DMS 273 (cell line): ENCODE data around the gene RUNX2.
A peak's percentile ranks its signal among the peaks of the same experiment; 100 is the strongest.

Source experiments
- DNase-seq: peaks from one replicate; lab custom pipeline; 2025; ENCODE audit not compliant: unreplicated experiment; lab: John Stamatoyannopoulos, UW

RUNX2 gene

GRCh38 chr6:45431317-45432065, 103.4 kb downstream of the RUNX2 start:
- no peak for DNase-seq

DNA sequence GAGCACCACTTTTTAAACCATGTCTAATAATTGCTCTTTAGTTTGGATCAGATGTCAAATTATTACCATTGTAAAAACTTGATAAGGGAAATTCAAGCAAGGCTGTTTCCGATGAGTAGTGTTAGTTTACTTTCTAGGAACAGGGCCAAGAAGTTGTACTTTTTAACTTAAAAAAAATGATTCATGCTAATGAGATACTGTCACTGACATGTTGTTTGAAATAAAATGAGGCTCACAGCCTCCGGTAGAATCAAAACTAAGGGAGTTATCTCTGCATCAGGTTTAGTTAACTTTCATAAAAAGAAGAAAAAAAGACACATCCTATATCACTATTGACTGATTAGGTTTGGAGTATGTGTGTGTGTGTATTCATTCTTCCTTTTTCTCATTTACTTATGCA, 104.8 kb downstream of the RUNX2 start:
- no peak for DNase-seq

DNA sequence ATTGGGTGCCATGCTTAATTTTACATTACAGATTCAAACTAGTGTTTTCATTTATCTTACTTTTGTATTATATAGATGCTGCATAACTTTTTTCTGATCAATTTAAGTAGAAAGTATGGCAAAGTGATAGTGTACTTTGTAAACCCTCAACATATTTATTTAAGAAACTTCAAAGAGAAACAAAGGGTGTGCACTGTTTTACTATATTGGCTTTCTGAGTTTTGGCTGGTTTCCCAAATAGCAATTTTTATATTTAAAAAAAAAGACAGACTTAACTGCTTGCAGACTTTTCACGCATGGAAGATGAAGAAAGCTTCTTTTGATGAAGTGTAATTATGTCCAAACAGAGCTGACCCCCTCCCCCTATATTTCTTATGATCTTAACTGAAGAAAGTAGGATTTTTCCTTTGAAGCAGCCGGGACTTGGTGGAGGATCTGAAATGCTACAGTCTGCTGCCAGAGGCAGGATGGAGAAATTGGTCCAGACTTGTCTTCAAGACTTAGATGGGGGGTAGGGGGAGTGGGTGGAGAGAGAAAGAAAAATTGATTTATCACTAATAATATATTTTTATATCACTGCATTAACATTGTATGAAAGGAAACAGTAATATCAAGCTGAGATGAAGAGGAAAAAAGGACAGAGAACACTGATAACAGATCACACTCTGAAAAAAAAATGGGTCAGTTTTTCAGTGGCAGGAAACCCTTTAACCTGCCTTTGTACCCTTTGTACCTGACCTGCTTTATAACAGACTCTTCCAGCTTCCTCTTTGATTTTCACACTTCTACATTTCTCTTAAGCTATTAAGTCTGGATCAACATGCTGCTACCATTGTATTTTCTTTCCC, 105.6 kb downstream of the RUNX2 start:
- DNase-seq = no peak

GRCh38 chr6:45434381-45434700, 106.2 kb downstream of the RUNX2 start:
- no peak for DNase-seq

DNA sequence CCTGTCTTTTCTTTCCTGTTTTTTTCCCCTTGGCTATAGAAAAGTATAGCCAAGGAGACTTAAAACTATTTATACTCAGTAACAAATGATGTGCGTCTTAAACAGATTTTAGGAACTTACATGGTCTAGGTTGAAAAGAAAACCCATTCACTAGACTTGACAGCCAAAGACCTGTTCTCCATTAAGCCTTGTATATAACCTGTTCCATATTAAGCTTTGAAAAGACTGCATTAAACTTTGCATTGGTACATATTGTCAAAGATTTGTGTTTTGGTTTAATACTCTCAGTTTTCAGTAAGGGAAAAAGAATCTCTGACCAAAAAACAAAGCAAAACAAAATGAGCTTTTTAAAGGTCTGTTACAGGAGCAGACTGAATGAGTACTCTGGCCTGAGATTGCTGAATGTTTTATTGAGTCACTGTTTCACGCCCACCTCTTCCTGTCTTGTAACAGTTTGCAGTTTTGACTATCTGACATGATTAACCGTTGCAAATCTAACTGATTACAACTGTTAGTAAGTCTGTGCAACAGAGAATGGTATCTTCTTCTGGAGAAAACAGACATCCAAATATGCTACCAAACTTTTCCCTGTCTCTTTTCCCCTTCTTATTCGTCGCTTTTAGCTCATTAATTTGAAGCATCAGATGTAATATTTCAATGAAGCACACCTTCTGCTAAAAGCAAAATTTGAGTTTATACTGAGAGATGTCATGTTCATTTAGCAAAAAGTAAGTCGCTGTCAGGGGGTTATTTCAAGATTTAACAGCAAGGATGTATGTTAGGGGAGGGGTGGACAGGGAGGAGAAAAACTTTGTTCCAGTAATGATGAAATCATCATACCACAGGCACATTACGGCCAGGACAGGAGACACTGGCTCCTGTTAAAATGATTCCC, 108.7 kb downstream of the RUNX2 start:
- DNase-seq = no peak

GRCh38 chr6:45437439-45437815, 109.3 kb downstream of the RUNX2 start:
- DNase-seq = no peak

GRCh38 chr6:45438151-45438550, 110.0 kb downstream of the RUNX2 start:
- DNase-seq = no peak

DNA sequence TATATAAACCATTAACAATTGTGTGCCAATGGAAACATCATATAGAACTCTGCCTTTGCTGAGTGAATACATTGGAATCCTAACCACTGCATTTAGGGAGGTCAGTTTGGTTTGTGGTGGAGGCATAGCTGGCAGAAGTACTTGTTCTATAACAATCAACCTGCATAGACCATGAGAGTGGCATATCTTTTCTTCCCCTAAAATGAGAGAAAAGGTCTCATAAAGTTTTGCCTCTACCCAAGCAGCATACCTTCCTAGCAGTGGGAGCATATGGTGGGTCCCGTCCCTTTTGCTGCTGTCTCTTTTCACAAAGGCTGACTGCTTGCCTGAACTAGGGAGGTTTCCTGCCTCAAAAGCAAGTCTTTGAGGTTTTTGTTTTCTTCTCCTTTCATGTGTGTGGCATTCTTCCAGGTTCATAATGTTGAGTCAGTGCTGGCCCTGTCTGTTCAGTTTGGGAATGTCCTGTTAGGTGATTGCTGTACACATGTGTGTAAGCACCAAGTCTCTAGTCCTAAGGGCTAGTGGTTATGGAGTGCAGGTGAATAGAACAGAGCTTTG, 110.8 kb downstream of the RUNX2 start:
- DNase-seq = no peak

- DNase-seq = no peak
These were observed 111.3 kb downstream of the RUNX2 start for GRCh38 chr6:45439459-45439858.

DNA sequence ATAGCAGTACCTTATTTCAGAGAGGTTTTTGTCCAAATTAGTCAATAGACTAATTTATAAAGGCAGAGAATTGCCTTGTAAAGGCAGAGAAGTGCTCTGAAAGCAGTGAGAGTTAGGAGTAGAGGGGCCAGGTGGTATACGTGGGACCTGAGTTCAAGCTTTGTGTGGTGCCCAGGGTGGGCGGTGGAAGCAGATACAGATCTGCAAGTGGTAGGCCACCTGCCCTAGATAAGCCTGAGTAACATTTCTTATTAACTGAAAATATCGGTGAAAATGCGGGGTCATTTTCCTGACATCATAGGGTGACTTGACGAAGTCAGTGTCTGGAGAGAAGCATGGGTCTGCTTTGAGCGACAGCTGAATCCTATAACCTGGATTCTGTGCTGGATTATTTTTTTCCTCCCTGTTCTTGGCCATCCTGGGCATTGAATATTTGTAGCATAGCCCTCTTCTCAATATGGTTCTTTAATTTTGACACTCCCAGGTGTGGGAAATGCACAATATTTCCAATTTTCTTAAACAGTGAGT, 111.8 kb downstream of the RUNX2 start:
- no peak for DNase-seq

DNA sequence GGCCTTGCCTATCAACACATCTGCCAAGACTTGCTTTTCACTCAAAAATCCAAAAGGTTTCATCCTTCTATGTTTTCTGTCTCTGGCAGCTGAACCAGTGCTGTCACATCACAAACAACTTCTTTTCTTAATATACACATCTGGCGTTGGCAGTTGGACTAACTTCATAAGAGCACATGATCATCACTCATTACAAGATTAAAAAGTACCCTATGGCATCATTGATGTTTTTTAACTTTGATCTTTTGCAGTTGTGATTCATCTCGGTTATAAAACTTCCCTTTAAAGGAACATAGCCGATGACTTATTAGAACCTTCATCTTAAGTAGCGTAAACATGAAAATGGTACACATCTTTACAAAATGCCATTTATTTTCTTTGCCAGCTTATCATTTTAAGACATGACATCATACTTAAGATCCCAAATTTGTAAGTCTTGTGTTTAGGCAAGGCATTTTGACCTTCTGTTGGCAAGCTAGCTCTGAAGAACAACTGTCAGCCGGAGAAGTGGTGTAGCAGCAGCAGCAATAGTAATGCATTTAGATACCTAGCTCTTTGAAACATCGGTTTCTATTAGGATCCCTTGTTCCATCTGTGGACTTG, 113.8 kb downstream of the RUNX2 start:
- peak; percentile 44 for DNase-seq

- DNase-seq = no peak
These were observed 114.6 kb downstream of the RUNX2 start for GRCh38 chr6:45442716-45443115.

GRCh38 chr6:45445364-45445748, 117.2 kb downstream of the RUNX2 start:
- no peak for DNase-seq

DNA sequence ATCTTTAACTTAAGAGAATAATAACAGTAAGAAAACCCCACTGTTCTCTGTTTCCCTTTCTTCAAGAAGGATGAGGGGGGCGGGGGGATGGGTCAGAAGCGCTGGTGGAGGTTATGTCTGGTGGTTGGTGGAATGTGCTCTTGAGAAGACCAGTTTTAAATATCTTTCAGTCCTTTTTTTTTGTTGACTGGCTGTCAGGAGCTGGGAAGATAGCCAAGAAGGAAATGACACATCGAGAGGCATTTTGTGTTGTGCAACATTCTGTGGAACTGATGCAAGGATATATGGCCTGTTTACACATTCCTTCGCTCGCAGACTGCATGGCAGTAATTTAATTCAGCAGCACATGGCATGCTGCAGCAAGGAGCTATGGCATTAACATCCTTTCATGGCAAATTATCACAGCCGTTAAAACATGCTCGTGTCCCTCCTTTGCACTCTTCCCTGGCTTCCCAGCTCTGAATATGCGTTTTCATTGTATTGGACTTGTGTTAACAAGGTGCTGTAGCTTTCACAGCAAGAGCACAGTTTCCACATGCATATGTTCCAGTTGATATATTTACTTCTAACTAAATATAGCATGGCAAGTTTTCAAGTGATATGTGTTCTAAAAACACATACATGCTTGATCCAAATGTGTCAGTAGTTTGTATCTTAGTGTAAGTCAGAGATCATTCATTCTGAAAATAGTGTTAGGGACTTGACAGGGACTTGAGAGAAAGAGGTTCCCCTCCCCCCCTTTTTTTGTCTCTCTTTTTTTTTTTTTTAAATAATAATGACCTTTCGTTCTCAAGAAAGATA, 117.8 kb downstream of the RUNX2 start:
- DNase-seq = peak; percentile 74

DNA sequence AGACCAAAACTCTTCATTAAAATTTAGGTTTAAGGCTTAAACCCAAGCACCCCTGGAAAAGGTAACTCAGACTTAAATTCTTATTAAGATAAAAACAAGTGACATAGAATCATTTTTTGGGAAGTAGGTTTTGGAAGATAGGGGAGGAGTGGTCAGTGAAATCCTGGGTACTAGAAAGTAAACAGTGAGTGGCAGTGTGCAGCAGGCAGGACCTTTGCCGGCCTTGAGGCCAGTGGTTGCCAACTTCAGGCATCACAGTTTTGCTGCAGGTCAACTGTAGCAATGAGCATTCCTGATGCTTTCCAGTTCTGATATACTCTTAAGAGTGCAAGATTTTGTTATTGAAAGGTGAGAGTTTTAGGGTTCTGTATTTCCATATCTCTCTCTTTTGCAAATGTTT, 118.9 kb downstream of the RUNX2 start:
- no peak for DNase-seq

DNA sequence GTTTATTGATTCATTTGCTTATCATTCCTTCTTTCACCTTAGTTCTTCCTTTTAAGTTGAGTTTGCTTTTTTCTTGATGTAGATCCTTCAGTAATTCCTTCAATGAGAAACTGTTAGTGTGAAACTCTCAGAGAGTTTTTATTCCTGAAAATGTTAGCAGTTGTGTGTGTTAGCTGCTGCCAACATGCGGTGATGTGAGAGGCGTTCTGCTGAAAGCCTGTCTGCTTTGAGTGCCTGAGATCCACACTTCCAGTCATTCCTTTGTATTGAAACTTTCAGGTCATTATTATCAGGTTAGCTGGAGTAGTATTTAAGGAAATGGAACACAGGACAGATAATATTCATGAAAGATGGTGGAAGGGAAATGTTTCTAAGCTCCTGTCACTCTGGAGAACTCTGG, 119.6 kb downstream of the RUNX2 start:
- DNase-seq = no peak

- DNase-seq = no peak
These were observed 120.6 kb downstream of the RUNX2 start for GRCh38 chr6:45448417-45449389.

GRCh38 chr6:45450132-45450531, 122.0 kb downstream of the RUNX2 start:
- DNase-seq = no peak

GRCh38 chr6:45450831-45451230, 122.7 kb downstream of the RUNX2 start:
- DNase-seq = no peak
